GM12878 (cell line): ENCODE data around the gene PBRM1. TPM values are rescaled to one million over a fixed set of nuclear protein-coding genes. Genes with fewer than 3 reads are reported as not detected.

Source experiments
- ATAC-seq: fragments of 200-7000 bp; cut with Tn5 transposase; 3 replicates; pipeline ENCODE4 v1.9.1; 2020; ENCODE audit warnings: mild to moderate bottlenecking, moderate library complexity
- BruUV-seq: library from RNA; stranded (reverse); fragments of 400-500 nt; replicated peaks from 2 replicates; lab custom pipeline; 2021; lab: Mats Ljungman, UMichigan
- CTCF ChIA-PET: fragments of 300-600 bp; sonication (Branson Sonifier 250); formaldehyde crosslinking; extraction: SDS; loops from one replicate; lab custom pipeline; 2021; ENCODE audit warnings: inconsistent platforms; lab: Yijun Ruan, JAX
- POLR2A ChIA-PET: fragments of 350-600 bp; formaldehyde crosslinking; extraction: SDS; loops from one replicate; lab custom pipeline; 2021; ENCODE audit warnings: inconsistent platforms; lab: Charles Lee
- RAD21 ChIA-PET: fragments of 300-600 bp; sonication (Branson Sonifier 250); formaldehyde crosslinking; loops from one replicate; lab custom pipeline; 2023; ENCODE audit warnings: antibody characterized with exemption; ENCODE audit not compliant: unreplicated experiment; lab: Charles Lee
- SMC1A ChIA-PET: fragments of 300-600 bp; sonication (Branson Sonifier 250); formaldehyde crosslinking; loops from one replicate; lab custom pipeline; 2023; ENCODE audit not compliant: unreplicated experiment, uncharacterized antibody; lab: Charles Lee
- DNase-seq: peaks from one replicate; pipeline ENCODE4 v3.0.0-alpha.2; 2011; ENCODE audit warnings: low read depth, low spot score
- FAIRE-seq: peaks from 3 replicates; lab custom pipeline; 2011; peaks lifted over from hg19 to GRCh38; lab: Jason Lieb, UNC
- H2AFZ ChIP-seq: 2 replicates; pipeline ENCODE4 v1.6.0; 2011; ENCODE audit warnings: low read depth, low read length, control low read depth; ENCODE audit not compliant: control insufficient read depth
- H3K27ac ChIP-seq: 2 replicates; pipeline ENCODE4 v1.5.1; 2011; ENCODE audit warnings: control low read depth; ENCODE audit not compliant: control insufficient read depth, insufficient read depth
- H3K27me3 ChIP-seq, 2 experiments: replicated peaks in 1 of 2; 2 replicates each; pipeline versions ENCODE4 v1.6.0 to v1.6.1; 2011; ENCODE audit warnings: low read length in 1 of 2; ENCODE audit not compliant: control insufficient read depth in 2 of 2, insufficient read depth in 2 of 2
- H3K36me3 ChIP-seq, 2 experiments: 2 replicates each; pipeline ENCODE4 v1.5.1; 2011; ENCODE audit warnings: low read length in 1 of 2; ENCODE audit not compliant: control insufficient read depth in 2 of 2, insufficient read depth in 2 of 2
- H3K4me1 ChIP-seq: 2 replicates; pipeline ENCODE4 v1.6.1; 2011; ENCODE audit warnings: mild to moderate bottlenecking, low read length, moderate library complexity, mixed read lengths; ENCODE audit not compliant: control insufficient read depth, insufficient read depth
- H3K4me2 ChIP-seq: 2 replicates; pipeline ENCODE4 v1.6.0; 2011; ENCODE audit warnings: control low read depth; ENCODE audit not compliant: control insufficient read depth, insufficient read depth
- H3K4me3 ChIP-seq: fragments of 200-600 bp; sonication (generic); 2 replicates; pipeline ENCODE4 v1.5.1; 2016
- H3K79me2 ChIP-seq: 2 replicates; pipeline ENCODE4 v1.6.0; 2011; ENCODE audit warnings: low read length; ENCODE audit not compliant: control insufficient read depth, insufficient read depth
- H3K9ac ChIP-seq: 2 replicates; pipeline ENCODE4 v1.8.0; 2011; ENCODE audit warnings: low read length, control low read depth, mixed read lengths; ENCODE audit not compliant: control insufficient read depth, insufficient read depth
- H3K9me3 ChIP-seq: replicated peaks from 3 replicates; pipeline ENCODE4 v1.5.1; 2011; ENCODE audit warnings: mild to moderate bottlenecking, low read length; ENCODE audit not compliant: control insufficient read depth, insufficient read depth
- H4K20me1 ChIP-seq: 2 replicates; pipeline ENCODE4 v1.6.0; 2011; ENCODE audit not compliant: control insufficient read depth, insufficient read depth
- ATF3 ChIP-seq: IDR thresholded peaks from 2 replicates; pipeline ENCODE4 v1.6.1; 2011; ENCODE audit warnings: low read depth, mild to moderate bottlenecking, low read length, moderate library complexity, borderline replicate concordance; ENCODE audit errors: extremely low read depth
- ATF7 ChIP-seq: fragments of 450-650 bp; IDR thresholded peaks from 2 replicates; pipeline ENCODE4 v1.6.1; 2016; ENCODE audit warnings: low read depth, mild to moderate bottlenecking
- CBX5 ChIP-seq: sonication (generic); IDR thresholded peaks from 2 replicates; pipeline ENCODE4 v1.6.1; 2016; ENCODE audit warnings: low read depth, moderate library complexity, mild to moderate bottlenecking, inconsistent platforms
- MTA3 ChIP-seq: IDR thresholded peaks from 2 replicates; pipeline ENCODE4 v1.6.1; 2012; ENCODE audit warnings: low read length, inconsistent platforms, borderline replicate concordance
- NBN ChIP-seq: fragments of 450-650 bp; IDR thresholded peaks from 2 replicates; pipeline ENCODE4 v1.6.1; 2016
- PML ChIP-seq: IDR thresholded peaks from 2 replicates; pipeline ENCODE4 v1.6.1; 2012; ENCODE audit warnings: low read length, inconsistent platforms
- POU2F2 ChIP-seq: IDR thresholded peaks from 3 replicates; pipeline ENCODE4 v1.6.1; 2011; ENCODE audit warnings: low read depth, mild to moderate bottlenecking, low read length, borderline replicate concordance
- SIN3A ChIP-seq: IDR thresholded peaks from 2 replicates; pipeline ENCODE4 v1.6.1; 2012; ENCODE audit warnings: low read depth, low read length, improper control_type of control experiment
- TARDBP ChIP-seq: IDR thresholded peaks from 2 replicates; pipeline ENCODE4 v1.6.1; 2016; ENCODE audit warnings: borderline replicate concordance
- TCF7 ChIP-seq: IDR thresholded peaks from 2 replicates; pipeline ENCODE4 v1.6.1; 2014; ENCODE audit warnings: antibody characterized with exemption, borderline replicate concordance
- YBX1 ChIP-seq: fragments of 450-650 bp; IDR thresholded peaks from 2 replicates; pipeline ENCODE4 v1.6.1; 2016; ENCODE audit warnings: antibody characterized with exemption
- WGBS: methylation state at CpG from one replicate; pipeline ENCODE4 v1.1.6; 2016; ENCODE audit warnings: low lambda C conversion rate; ENCODE audit not compliant: insufficient replicate concordance, insufficient coverage; ENCODE audit errors: missing lambda C conversion rate; 5-methylcytosine and 5-hydroxymethylcytosine counted together
- in situ Hi-C: fragments of 300-500 bp; cut with MboI; formaldehyde crosslinking; loops from 9 replicates; pipeline ENCODE4 v1.14.3; 2018; ENCODE audit warnings: mixed read lengths
- intact Hi-C: fragments of 100-400 bp; cut with micrococcal nuclease; formaldehyde crosslinking; loops from one replicate; pipeline ENCODE4 v1.14.2; 2022; ENCODE audit not compliant: unreplicated experiment
- polyA plus RNA-seq, 11 experiments: library from polyadenylated mRNA; depleted of rRNA in 4 of 11; unstranded in 6 of 11; stranded (reverse) in 5 of 11; fragments of >200 nt; fragmentation: Nextera tagmentation in 4 of 11; fragmentation: Illumina TruSeq in 1 of 11; extraction: Ambion mirVana in 4 of 11; extraction: Trizol in 1 of 11; gene quantifications; 1 replicate in 1 of 11; 2 replicates in 10 of 11; pipeline versions ENCODE4 v1.2.1 to v1.2.3, GENCODE V29; 2011 to 2016; ENCODE audit warnings: inconsistent platforms in 2 of 11, missing spikeins in 2 of 11, low read depth in 1 of 11
- total RNA-seq, 4 experiments: library from RNA; depleted of rRNA in 3 of 4; stranded (reverse); fragments of >200 nt in 3 of 4; fragmentation: Illumina TruSeq in 1 of 4; extraction: Trizol in 1 of 4; gene quantifications; 2 replicates each; pipeline versions ENCODE4 v1.2.1 to v1.2.3, GENCODE V29; 2013 to 2021
- TF ChIP-seq, protein P1 (sequence below): IDR thresholded peaks from 2 replicates; pipeline ENCODE4 v1.6.1; 2011; ENCODE audit warnings: mild to moderate bottlenecking, low read depth, low read length, moderate library complexity; ENCODE audit not compliant: insufficient replicate concordance
- TF ChIP-seq, protein P2 (sequence below): fragments of 150-350 bp; IDR thresholded peaks from 2 replicates; pipeline ENCODE4 v1.6.1; 2016; ENCODE audit warnings: low read depth, low read length

PBRM1 gene
- total and polyA plus RNA-seq, 10 of the 15 experiments (the other 5 are each of a cell fraction or from before 2014, with no cell fraction given), result 8.9 to 88.9 (median 39.3) TPM

DNA sequence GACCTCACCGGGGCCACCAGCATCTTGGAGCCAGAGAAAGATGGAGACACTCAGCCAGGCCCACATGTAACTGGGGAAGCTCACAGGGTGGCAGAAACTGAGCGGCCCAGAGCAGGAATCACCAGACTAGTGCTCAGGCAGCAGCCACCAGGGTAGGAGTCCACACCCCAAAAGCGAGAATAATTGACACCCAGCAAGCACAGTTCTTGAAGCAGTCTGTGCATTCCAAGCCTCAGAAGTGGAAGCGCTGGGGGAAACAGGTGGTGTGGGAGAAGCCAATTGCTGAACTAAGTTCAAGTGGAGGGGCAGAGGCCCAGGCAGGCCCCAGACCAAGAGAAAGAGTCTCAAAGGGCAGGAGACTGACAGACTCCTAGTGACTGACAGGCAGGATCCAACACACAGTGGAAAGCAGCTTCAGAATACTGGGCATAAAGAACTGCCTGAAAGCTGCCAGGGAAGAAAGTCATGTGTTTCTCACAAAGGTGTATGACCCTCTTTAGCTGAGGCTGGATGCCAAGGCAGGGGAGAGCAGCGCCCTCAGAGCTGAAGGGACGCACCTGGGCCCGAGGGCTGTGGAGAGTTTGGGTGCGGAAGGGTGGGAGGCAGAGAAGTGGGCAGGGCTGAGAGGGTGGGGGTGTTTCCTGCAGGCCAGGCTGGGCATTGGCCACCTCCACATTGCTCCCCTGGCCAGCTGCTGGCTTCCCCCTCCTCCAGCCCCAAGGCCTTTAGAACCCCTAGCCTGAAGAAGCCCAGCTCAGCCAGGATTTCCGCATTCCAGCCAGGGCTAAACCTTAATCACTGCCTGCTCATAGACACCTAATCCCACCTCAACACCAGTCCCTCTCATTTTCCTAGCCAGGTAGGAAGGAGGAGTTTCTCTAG is 159.8 kb downstream of the PBRM1 start (continued):
- TF ChIP-seq ATF3 (no peak), TARDBP (no peak), NBN (no peak), CBX5 (no peak), PML (no peak), ATF7 (no peak)

DNA sequence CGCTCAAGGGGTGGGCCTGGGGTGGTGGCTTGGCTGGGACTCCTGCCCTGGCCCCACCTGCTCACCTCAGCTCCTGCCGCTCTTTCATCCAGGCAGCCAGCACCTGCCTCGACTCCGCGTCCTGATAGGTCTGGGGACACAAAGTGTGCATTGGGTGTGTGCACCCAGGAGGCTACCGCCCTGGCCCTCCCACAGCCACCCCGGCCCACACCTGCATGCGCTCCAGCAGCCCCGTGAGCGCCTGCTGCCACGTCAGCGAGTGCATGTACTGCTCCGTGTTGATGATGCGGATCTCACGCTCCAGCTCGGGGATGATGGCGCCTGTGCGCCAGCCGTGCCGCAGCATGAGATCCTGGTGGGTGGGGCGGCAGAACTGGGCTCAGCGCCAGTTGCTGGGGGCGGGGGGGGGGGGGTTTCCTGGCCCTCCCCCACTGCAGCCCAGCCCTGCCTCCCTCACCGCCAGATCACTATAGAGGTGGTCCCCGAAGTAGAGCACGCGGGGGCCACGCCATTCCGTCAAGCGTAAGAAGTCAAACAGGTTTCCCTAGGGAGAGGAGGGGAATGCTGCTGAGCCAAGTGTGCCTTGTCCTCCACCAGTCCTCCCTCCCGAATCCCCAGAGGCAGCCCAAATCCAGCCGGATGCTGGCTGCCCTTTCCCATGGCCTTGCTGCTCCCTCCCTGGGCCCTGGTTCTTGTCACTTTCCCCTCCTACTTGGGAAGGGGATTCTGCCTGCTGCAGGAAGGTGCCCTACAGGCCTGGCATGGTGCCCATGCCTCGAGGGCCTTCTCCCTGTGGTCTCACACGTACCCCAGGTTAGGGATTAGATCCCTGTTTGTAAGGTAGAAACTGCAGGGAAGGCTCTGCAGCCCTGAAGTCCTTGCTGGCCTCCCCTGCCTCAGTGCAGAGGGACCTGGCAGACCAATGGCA is 160.7 kb downstream of the PBRM1 start:
- H3K79me2 ChIP-seq, result no peaks in the 10 kb centered on the region
- H3K4me2 ChIP-seq, result no peak overlapping the region
- no peaks in the 10 kb centered on the region for H3K27me3 ChIP-seq
- POLR2A ChIA-PET, result no interaction called here
- no peak for TF ChIP-seq YBX1
- TF ChIP-seq, protein P1, sequence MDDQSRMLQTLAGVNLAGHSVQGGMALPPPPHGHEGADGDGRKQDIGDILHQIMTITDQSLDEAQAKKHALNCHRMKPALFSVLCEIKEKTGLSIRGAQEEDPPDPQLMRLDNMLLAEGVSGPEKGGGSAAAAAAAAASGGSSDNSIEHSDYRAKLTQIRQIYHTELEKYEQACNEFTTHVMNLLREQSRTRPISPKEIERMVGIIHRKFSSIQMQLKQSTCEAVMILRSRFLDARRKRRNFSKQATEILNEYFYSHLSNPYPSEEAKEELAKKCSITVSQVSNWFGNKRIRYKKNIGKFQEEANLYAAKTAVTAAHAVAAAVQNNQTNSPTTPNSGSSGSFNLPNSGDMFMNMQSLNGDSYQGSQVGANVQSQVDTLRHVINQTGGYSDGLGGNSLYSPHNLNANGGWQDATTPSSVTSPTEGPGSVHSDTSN, result no peak
- TF ChIP-seq, protein P2, sequence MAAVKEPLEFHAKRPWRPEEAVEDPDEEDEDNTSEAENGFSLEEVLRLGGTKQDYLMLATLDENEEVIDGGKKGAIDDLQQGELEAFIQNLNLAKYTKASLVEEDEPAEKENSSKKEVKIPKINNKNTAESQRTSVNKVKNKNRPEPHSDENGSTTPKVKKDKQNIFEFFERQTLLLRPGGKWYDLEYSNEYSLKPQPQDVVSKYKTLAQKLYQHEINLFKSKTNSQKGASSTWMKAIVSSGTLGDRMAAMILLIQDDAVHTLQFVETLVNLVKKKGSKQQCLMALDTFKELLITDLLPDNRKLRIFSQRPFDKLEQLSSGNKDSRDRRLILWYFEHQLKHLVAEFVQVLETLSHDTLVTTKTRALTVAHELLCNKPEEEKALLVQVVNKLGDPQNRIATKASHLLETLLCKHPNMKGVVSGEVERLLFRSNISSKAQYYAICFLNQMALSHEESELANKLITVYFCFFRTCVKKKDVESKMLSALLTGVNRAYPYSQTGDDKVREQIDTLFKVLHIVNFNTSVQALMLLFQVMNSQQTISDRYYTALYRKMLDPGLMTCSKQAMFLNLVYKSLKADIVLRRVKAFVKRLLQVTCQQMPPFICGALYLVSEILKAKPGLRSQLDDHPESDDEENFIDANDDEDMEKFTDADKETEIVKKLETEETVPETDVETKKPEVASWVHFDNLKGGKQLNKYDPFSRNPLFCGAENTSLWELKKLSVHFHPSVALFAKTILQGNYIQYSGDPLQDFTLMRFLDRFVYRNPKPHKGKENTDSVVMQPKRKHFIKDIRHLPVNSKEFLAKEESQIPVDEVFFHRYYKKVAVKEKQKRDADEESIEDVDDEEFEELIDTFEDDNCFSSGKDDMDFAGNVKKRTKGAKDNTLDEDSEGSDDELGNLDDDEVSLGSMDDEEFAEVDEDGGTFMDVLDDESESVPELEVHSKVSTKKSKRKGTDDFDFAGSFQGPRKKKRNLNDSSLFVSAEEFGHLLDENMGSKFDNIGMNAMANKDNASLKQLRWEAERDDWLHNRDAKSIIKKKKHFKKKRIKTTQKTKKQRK, result no peak
- no peak for TF ChIP-seq POU2F2
- TF ChIP-seq SIN3A, result no peak
- no peak for TF ChIP-seq CBX5
- TF ChIP-seq MTA3, result no peak
- no peak for TF ChIP-seq TCF7
- TF ChIP-seq, all 136 proteins: peak for 0
- Histone ChIP-seq H3K27ac (no peak overlapping the region), H3K9ac (no peak overlapping the region), H3K36me3 (peaks cover 0 to 15% of the 10 kb centered on the region in 2 experiments; a peak in 2 of 4 replicates), H3K4me3 (no peak overlapping the region), H3K4me1 (no peaks in the 10 kb centered on the region), H2AFZ (no peak overlapping the region), H4K20me1 (no peaks in the 10 kb centered on the region), H3K9me3 (no peaks in the 10 kb centered on the region)
- ChIA-PET RAD21 (no interaction called here), SMC1A (no interaction called here), CTCF (no interaction called here)
- no TSS peak for BruUV-seq
- intact Hi-C loops (no loop called here), in situ Hi-C loops (no loop called here)
- ATAC-seq (no peak), FAIRE-seq (no peak), DNase-seq (no peak)
- WGBS, result 98% methylated on average over 24 of the region's 34 CpGs
